MCF 10A (cell line): Measurements from ENCODE around the gene TEC. TPM values are rescaled to one million over a fixed set of nuclear protein-coding genes. Genes with fewer than 3 reads are reported as not detected.
"Not testable (repeated sequence)": the region's sequence is repeated elsewhere in the genome, so short reads cannot be mapped to it uniquely, and the experiment has no call there.

Experiments
- BruUV-seq: library from RNA; stranded (reverse); fragments of 400-500 nt; replicated peaks from 2 replicates; lab custom pipeline; 2021; lab: Mats Ljungman, UMichigan
- CTCF ChIA-PET: fragments of 300-600 bp; sonication (Branson Sonifier 250); formaldehyde crosslinking; extraction: SDS; loops from one replicate; lab custom pipeline; 2021; ENCODE audit warnings: antibody characterized with exemption, inconsistent platforms; lab: Yijun Ruan, JAX
- POLR2A ChIA-PET: fragments of 300-600, 350-650 bp; sonication (Branson Sonifier 250); formaldehyde crosslinking; extraction: SDS; loops from one replicate; lab custom pipeline; 2020; ENCODE audit warnings: antibody characterized with exemption, inconsistent platforms; lab: Yijun Ruan, JAX
- DNase-seq: peaks from one replicate; pipeline ENCODE4 v3.0.0-alpha.2; 2018; ENCODE audit not compliant: unreplicated experiment
- H3K27ac Mint-ChIP-seq: one replicate; pipeline ENCODE4 v1.8.0; 2022; ENCODE audit warnings: mild to moderate bottlenecking, low read depth, mixed read lengths; ENCODE audit not compliant: unreplicated experiment
- H3K27me3 Mint-ChIP-seq: one replicate; pipeline ENCODE4 v1.8.0; 2022; ENCODE audit warnings: mixed read lengths; ENCODE audit not compliant: insufficient read depth, unreplicated experiment
- H3K36me3 Mint-ChIP-seq: one replicate; pipeline ENCODE4 v1.8.0; 2022; ENCODE audit warnings: mild to moderate bottlenecking, moderate library complexity, mixed read lengths; ENCODE audit not compliant: insufficient read depth, unreplicated experiment
- H3K4me1 Mint-ChIP-seq: one replicate; pipeline ENCODE4 v1.8.0; 2022; ENCODE audit warnings: mixed read lengths; ENCODE audit not compliant: insufficient read depth, unreplicated experiment
- H3K4me3 Mint-ChIP-seq: one replicate; pipeline ENCODE4 v1.8.0; 2022; ENCODE audit warnings: mild to moderate bottlenecking, moderate library complexity, mixed read lengths; ENCODE audit not compliant: unreplicated experiment
- H3K9me3 Mint-ChIP-seq: one replicate; pipeline ENCODE4 v1.8.0; 2022; ENCODE audit warnings: mixed read lengths; ENCODE audit not compliant: unreplicated experiment
- intact Hi-C: fragments of 100-400 bp; cut with micrococcal nuclease; formaldehyde crosslinking; loops from 2 replicates; pipeline ENCODE4 v1.14.1; 2022
- total RNA-seq: library from RNA; stranded (reverse); gene quantifications from 2 replicates; pipeline ENCODE4 v1.2.3, GENCODE V29; 2022
- TF ChIP-seq, protein P1 (sequence below): fragments of 200-600 bp; IDR thresholded peaks from one replicate; pipeline ENCODE4 v1.8.0; 2022; ENCODE audit warnings: antibody characterized with exemption, mild to moderate bottlenecking; ENCODE audit not compliant: unreplicated experiment

TEC gene
- total RNA-seq, 1 experiment from 2014 or later, result 1.1 TPM

DNA sequence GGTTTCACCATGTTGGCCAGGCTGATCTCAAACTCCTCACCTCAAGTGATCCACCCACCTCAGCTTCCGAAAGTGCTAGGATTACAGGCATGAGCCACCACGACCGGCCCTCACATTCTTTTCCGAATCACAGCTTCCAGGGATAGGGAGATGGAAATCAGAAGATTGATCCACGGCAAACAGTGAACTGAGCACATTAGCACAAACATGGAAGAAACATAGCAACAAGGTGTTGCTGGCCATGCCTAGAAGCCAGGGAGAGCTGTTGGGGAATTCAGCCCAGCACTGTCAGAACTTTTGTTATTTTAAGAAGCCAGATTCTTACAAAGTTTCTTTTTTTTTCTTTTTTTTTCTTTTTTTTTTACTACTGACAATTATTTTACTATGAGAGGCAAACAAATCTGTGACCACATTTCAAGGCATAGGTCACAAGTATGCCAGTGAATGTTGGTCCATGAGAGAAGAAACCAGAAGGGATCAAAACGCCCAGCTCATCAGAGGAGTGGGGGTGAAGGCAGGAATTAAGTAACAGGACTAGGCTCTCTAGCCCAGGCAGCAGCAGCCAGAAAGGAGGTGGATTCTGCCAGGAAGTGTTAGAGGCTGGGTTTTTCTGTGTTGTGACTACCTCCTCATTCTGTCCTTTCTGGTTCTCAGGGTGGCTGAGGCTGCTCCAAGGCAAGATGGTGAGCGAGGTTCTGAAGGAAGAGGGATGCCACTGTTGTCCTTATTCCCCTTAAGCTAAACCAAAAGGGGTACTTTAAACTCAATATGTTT lies 44.1 kb downstream of the TEC start:
- CTCF ChIA-PET, result interaction anchor here (0.6 to 1.7 kb wide), 5 partner anchors 16 to 227 kb away, joined by 3 to 8 read pairs (median 3); no protein-coding TSS in a partner anchor
- no TSS peak for BruUV-seq
- peaks cover 15% of the 10 kb centered on the region for H3K4me1 Mint-ChIP-seq
- TF ChIP-seq, protein P1, sequence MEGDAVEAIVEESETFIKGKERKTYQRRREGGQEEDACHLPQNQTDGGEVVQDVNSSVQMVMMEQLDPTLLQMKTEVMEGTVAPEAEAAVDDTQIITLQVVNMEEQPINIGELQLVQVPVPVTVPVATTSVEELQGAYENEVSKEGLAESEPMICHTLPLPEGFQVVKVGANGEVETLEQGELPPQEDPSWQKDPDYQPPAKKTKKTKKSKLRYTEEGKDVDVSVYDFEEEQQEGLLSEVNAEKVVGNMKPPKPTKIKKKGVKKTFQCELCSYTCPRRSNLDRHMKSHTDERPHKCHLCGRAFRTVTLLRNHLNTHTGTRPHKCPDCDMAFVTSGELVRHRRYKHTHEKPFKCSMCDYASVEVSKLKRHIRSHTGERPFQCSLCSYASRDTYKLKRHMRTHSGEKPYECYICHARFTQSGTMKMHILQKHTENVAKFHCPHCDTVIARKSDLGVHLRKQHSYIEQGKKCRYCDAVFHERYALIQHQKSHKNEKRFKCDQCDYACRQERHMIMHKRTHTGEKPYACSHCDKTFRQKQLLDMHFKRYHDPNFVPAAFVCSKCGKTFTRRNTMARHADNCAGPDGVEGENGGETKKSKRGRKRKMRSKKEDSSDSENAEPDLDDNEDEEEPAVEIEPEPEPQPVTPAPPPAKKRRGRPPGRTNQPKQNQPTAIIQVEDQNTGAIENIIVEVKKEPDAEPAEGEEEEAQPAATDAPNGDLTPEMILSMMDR, result no peak
- POLR2A ChIA-PET, result no interaction called here
- no peaks in the 10 kb centered on the region for H3K27me3 Mint-ChIP-seq
- peaks cover 6% of the 10 kb centered on the region for H3K36me3 Mint-ChIP-seq
- no peaks in the 10 kb centered on the region for H3K9me3 Mint-ChIP-seq
- peak overlapping the region; percentile 46 for H3K27ac Mint-ChIP-seq
- intact Hi-C loops, result no loop called here
- no peak overlapping the region for H3K4me3 Mint-ChIP-seq
- DNase-seq, result no peak

DNA sequence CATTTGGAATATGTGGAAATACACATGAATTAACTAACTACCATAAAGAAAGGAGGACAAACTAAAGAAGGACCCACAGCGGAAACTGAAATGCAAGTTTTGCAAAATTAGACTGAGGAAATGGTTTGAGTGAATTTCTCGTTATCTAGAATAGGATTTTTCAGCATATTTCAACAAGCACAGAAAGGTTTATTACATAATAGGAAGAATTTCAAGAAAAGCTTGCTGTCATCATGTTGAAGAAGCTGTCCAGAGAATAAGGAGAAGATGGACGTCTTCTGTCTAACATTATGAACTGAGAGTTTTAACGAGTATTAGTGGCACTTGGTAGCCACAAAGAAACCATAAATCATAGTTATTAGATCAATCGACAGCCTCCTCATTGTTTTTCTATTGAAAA lies 45.0 kb downstream of the TEC start:
- peaks cover 15% of the 10 kb centered on the region for H3K4me1 Mint-ChIP-seq
- peak overlapping the region; percentile 46 for H3K27ac Mint-ChIP-seq
- H3K4me3 Mint-ChIP-seq, result no peak overlapping the region
- TF ChIP-seq, protein P1, result no peak
- H3K27me3 Mint-ChIP-seq, result no peaks in the 10 kb centered on the region
- BruUV-seq, result no TSS peak
- no peak for DNase-seq
- peaks cover 6% of the 10 kb centered on the region for H3K36me3 Mint-ChIP-seq
- intact Hi-C loops, result no loop called here
- ChIA-PET CTCF (interaction anchor here (0.6 to 1.7 kb wide), 3 partner anchors 15 to 99 kb away, joined by 3 to 8 read pairs (median 4); no protein-coding TSS in a partner anchor), POLR2A (interaction anchor here (1.2 to 1.5 kb wide), 3 partner anchors 12 to 21 kb away, joined by 3 to 7 read pairs (median 3); no protein-coding TSS in a partner anchor)
- no peaks in the 10 kb centered on the region for H3K9me3 Mint-ChIP-seq

DNA sequence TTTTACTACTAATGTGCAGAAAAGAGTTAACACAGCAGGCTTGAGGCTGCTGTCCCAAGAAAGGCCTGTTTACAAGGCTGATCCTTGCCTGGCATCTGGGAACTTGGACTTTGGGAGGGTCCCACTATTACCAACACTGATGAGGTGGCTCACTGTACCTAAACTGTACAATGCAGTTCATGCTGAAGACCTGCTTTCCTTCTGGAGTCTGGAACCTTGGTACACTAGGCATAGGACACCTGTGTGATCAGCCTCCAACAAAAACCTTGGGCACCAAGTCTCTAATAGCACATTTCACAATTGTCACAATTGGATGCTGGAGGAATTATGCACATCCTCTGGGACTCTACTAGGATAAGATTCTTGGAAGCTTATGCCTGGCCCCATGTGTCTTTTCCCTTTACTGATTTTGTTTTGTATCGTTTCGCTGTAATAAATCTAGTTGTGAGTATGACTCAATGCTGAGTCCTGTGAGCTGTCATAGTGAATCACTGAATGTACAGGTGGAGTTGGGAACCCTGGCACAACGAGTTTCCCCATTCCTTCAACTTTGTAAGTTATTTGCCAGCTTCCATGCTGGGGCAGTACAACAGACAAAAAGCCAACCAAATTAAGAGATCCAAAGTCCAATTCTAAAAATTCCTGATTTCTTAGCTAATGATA lies 45.9 kb downstream of the TEC start:
- ChIA-PET CTCF (interaction anchor here (0.6 to 1.7 kb wide), 3 partner anchors 14 to 99 kb away, joined by 3 to 8 read pairs (median 4); no protein-coding TSS in a partner anchor), POLR2A (interaction anchor here (1.2 to 1.5 kb wide), 3 partner anchors 13 to 22 kb away, joined by 3 to 7 read pairs (median 3); no protein-coding TSS in a partner anchor)
- no TSS peak for BruUV-seq
- Mint-ChIP-seq H3K27ac (no peak overlapping the region), H3K4me3 (no peak overlapping the region), H3K9me3 (no peaks in the 10 kb centered on the region), H3K36me3 (peaks cover 6% of the 10 kb centered on the region), H3K4me1 (peaks cover 14% of the 10 kb centered on the region), H3K27me3 (no peaks in the 10 kb centered on the region)
- TF ChIP-seq, protein P1, result no peak
- intact Hi-C loops, result no loop called here
- DNase-seq, result peak; percentile 75

DNA sequence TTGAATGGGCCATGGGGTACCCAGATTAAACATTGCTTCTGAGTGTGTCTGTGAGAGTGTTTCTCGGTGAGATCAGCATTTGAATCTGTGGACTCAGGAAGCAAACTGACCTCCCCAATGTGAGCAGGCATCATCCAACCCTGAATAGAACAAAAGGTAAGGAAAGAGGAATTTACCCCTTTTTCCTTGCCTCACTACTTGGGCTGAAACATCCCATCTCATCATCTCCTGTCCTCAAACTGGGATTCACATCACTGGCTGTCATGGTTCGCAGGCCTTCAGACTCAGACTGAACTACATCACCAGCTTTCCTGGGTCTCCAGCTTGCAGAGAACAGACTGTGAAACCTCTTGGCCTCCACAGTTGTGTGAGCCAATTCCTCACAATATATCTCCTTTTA lies 47.1 kb downstream of the TEC start:
- DNase-seq, result no peak
- Mint-ChIP-seq H3K4me3 (no peak overlapping the region), H3K36me3 (peaks cover 2% of the 10 kb centered on the region), H3K9me3 (no peaks in the 10 kb centered on the region), H3K27ac (no peak overlapping the region), H3K4me1 (peaks cover 10% of the 10 kb centered on the region), H3K27me3 (no peaks in the 10 kb centered on the region)
- no TSS peak for BruUV-seq
- intact Hi-C loops, result no loop called here
- CTCF ChIA-PET, result interaction anchor here (0.7 kb wide), 1 partner anchor 131 kb away, joined by 4 read pairs; no protein-coding TSS in a partner anchor
- TF ChIP-seq, protein P1, result no peak
- POLR2A ChIA-PET, result no interaction called here

DNA sequence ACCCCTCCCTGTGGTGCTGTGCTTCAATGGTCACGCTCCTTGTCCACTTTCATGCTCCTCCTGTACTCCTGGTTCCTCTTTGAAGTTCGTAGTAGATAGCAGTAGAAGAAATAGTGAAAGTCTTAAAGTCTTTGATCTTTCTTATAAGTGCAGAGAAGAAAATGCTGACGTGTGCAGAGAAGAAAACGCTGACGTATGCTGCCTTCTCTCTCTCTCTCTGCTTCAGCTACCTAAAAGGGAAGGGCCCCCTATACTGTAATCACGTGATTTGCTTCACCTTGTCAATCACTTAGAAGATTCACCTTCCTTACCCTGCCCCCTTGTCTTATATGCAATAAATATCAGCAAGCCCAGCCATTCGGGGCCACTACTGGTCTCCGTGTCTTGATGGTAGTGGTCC lies 50.2 kb downstream of the TEC start:
- intact Hi-C loops, result not testable (repeated sequence)

More for the DNA sequence above, 50.2 kb downstream of the TEC start:
- POLR2A ChIA-PET, H3K27me3 Mint-ChIP-seq, H3K36me3 Mint-ChIP-seq, H3K9me3 Mint-ChIP-seq, H3K4me3 Mint-ChIP-seq, H3K27ac Mint-ChIP-seq, H3K4me1 Mint-ChIP-seq, DNase-seq, BruUV-seq: not testable (repeated sequence)
- CTCF ChIA-PET, result interaction anchor here (0.7 kb wide), 1 partner anchor 25 kb away, joined by 3 read pairs; no protein-coding TSS in a partner anchor
